HG03521 (cell line): Measurements from ENCODE around the gene XYLT1.

Source experiments
- ATAC-seq: cut with Tn5 transposase; IDR thresholded peaks from one replicate; pipeline ENCODE4 v1.9.1; 2021; ENCODE audit warnings: mild to moderate bottlenecking, moderate library complexity; ENCODE audit not compliant: unreplicated experiment

The XYLT1 gene

DNA sequence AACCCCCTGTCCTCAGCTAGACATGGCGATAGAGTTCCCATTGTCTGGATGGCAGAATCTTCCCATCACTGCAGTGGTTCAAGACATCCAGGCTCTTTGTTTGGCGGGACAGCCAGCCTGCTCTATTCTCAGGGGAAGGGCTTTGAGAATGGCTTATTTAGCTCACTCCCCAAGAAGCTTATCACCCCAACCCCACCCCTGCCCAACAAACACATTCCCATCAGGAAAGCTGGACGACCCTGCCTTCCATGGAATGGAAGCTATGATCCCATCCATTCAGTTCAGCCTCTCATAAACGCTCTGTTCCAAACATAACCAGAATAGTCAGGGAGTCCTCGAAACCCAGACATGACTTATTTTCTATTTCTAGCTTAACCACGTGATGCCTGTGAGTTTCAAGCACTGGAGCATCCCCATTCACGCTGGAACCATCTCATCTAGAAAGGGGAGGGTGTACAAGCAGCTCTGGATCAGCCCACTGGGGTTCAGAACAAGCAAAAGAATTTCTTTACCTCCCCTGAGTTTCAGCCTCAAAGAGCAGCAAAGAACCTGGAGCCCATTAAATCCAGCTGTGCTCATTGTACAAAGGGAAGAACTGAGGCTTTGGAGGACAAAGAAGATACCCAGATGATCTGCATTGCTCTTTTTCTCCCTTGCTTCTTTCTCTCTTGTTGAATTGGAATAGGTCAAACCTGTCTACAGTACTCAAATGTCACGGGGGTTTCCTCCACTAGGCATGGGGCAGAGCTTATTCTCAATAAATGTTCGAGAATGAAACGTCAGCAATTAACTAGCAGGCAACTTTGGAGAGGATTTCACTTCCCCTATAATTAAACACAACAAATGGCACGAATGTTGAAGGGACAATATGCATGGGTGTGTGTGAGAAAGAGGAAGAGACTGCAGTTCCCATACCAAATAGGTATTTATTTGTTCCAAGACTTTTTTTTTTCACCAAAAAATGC is 93.1 kb downstream of the XYLT1 start:
- ATAC-seq: no peak

DNA sequence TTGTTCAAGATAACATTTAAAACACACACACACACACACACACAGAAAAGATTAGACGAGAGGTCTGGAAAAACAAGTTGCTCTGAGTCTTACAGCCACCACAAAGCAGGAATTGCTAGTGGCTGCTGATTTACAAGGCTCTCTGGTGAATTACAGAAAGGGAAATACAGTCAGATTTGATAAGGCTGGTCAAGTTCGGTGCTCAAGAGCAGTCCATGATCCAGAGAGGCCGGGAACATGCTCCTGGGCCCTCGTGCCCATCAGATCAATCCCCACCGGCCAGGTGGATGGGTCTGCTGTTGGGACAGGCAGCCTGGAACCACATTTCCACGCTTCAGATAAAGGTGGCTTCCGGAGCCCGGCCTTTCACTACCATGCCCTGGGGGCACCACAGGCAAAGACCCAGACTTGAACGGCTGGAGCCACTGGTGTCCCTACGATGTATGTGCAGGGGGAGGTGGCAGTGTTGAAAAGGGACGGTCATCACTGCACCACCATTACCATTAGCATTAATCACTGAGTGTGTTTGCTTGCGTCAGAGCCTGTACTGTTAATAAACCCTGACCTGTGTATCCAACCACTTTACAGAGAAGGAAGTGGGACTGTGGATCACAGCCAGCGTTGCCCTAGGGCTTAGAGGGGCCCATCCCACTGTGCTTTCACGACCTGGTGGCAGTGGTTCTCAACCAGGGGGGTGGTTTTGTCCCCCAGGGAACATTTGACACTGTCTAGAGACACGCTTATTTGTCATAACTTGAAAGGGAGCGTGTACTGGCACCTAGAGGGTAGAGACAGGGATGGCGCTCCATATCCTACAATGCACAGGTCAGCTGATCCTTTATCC is 95.1 kb downstream of the XYLT1 start:
- no peak for ATAC-seq

DNA sequence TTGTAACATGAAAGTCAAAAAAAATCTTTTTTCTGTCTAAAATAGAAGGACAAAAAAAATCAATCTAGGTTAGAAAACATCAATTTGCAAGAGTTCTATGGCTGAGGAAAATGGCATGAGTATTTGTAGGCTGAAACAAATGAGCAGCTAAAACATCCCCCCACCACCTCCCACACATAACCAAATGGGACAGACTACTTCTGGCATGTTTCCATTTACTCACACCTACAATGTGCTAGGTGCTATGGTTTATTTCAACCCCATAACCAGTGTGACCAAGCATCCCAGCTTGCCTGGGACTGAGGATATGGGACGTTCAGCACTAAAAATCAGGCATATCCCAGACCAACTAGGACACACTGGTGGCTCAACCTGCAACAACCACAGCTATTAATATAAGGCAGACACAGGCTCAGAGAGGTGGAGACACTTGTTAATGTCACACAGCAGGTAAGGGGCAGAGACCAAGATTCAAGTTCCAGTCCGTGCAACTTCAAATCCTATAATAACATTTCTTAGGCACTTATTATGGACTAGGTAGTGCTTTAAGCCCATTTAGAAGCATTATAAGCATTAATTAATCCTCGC is 96.0 kb downstream of the XYLT1 start:
- no peak for ATAC-seq

DNA sequence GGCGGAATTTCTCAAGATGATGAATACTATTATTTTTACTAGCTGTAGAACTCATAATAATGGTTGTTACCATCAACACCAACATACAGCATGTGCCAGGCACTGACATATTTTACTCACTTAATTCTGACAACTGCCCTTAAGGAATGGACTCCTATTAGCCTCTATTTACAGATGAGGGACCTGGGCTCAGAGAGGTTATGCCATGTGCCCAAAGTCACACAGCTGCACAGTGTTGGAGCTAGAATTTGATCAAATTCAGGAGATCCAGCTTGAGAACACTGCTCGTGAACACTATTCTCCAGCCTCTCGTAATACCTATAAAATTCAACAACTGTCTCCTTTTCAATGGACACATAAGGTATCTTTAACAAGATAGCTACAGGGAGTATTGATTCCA is 97.2 kb downstream of the XYLT1 start:
- no peak for ATAC-seq

DNA sequence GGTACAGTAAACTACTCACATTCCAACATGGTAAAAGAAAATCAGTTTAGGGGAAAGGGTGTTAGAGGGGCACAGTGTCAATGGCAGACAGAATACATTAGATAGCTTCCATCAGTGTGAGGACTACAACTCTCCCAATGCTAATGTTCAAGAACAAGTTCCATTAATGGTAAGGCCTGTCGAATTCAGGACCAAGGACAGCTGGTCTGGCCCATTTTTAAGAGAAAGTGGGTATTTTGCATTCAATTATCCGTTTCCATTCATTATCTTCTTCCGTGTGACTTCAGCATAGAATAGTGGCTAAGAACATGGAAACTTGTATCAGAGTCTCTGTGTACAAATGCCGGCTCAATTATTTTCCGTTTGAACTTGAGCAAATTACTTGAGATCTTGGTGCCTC is 98.4 kb downstream of the XYLT1 start:
- no peak for ATAC-seq

DNA sequence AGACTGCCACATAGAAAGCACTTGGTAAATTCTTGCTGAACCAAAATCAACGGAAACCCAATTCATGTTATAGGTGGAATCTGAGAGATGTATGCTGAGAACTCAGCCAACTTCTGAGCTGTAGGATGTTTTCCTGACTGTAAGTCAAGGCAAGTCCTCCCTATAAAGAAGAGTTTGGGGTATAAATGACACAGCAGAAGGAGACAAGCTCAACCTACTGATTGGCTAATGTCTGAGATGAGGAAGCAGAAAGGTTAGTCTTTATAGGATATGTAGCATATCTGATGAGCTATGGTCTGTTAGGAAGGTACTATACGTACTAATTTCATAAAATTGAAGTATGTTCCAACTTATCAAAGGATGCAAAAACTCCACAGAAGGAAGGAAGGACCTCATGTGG is 99.5 kb downstream of the XYLT1 start:
- ATAC-seq: no peak

DNA sequence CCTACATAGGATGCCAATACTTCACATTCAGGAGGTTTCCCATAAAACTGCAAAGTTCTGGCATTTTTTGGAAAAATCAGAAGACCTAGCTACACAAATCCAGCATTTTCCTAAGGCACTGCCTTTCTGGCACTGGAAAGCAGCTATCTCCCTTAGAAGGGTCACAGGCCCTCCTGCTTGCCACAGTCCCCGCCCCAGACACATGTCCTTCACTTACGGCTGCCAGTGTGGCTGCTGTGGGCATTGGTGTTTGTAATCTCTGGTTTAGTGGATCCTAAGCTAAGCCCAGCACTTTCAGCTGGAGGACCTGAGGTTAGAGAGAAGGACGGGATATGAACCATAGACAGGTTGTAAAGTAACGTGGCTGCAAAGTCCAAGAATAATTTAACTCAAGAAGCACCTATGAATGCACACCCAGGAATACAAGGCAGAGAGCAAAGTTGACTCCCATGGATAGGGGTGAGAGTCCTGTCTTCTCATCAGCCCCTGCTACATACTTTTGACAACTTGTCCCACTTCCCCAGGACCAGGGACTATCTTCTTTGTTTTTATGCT is 100.0 kb downstream of the XYLT1 start:
- no peak for ATAC-seq

DNA sequence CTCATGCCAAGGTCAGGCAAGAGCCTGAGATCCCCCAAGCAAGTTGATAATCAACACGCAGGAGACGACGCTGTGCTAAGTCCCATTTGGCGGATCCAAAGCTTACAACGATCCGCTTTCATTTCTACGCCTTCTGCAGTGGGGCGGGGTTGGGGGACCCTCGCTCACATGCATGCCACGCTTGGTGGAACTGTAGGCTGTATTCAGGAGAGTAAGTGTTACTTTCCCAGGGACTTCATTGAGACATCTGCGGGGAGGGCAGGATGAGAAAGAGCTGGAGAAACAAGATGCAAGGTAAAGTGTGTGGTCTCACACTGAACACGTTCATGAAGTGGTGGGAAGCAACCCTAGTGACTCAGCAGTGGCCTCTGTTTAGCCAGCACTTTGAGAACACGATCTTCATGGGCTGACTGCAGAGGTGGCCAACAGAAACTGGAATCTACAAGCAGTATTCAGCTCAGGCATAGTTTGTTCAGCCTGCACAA is 100.5 kb downstream of the XYLT1 start:
- no peak for ATAC-seq

DNA sequence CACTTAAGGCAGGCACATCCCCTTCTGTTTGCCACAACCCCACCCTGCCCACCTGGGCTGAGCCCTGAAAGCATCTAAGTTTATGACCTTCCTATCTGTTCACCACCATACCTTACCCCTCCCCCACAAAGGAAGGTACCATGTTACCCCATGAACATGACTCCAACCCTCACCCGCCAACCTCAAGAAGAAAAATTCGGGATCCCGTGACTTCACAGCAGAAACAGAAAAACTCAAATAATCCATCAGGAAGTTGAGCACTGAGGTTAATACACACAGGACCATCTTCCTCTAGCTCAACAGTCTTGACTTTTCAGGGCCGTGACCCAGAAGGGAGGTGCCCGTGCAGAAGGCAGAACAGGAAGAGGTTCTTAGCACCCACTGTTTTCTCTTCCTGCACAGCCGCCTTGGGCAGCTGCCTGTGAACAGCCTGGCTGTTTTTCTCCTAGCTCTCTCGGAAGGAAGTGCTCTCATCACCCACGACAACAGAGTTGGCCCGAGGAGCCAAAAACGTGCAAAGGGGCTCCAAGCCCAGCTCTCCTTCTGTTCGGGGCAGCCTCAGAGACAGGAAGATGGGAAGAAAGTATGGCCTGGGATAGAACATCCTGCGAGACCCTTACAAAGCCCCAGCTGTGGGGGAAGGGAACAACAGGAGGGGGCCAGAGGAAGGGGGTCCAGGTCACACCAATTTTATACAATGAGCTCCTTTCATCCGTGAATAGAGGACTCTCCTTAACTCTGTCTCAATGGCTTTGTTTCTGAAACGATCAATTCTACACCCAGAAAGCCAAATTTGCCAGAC is 101.1 kb downstream of the XYLT1 start:
- ATAC-seq: peak; percentile 55

DNA sequence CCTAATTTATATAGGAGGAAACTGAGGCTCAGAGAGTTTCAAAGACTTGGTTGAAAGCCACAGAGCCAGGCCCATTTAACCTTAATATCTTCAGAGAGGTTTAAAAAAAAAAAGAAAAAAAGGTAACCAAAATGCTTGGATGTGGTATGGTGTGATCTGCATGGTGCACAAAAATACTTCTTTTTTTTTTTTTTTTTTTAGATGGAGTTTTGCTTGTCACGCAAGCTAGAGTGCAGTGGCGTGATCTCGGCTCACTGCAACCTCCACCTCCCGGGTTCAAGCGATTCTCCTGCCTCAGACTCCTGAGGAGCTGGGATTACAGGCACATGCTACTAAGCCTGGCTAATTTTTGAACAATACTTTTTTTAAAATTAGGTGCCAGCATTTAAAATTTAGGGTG is 101.8 kb downstream of the XYLT1 start:
- ATAC-seq: no peak

DNA sequence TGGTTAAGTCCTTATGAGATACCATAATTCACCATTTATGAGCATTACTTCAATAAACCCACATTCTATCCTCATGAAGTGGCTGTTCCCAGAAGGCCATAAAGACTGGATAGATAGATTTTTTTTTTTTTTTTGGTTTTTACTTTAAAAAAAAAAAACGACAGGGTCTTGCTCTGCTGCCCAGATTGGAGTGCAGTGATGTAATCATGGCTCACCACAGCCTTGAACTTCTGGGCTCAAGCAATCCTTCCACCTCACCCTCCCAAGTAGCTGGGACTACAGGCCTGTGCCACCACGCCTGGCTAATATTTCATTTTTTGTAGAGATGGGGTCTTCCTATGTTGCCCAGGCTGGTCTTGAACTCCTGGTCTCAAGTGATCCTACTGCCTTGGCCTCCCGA is 102.3 kb downstream of the XYLT1 start:
- no peak for ATAC-seq

DNA sequence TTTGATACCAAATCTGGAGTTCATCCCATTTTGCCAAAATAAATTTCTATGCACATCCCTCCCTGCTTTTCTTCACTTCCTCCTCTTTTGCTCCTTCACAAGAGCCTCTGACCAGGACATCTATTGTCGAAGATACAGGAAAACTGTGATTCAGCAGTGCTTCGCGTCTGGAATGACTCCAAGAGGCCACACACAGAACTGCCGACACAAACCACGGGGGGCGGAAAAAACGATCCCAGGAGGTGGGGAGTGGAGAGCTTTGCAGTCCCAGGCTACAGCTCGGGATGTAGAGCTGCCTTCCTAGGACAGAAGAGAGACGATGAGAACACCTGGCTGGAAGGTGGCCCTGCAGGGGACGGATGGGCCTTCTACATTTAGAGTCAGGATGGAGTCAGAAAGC is 102.8 kb downstream of the XYLT1 start:
- no peak for ATAC-seq

DNA sequence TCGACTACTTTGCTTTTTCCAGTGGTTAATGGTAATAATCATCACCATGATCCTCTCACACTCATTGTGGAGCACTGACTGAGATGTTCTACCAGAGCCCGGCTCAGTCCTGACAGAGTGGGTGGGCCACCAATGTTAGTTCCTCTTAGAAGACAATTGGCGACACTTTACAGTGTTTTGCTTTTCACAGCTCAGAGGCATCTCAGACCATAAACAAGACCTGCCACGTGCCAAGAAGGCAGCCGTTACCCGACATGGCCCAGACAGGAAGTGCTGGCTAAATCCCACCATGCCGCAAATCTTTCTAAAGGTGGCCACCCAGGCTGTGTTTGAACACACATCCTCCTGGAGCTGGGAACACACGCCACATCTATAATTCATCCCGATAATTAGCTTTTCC is 103.7 kb downstream of the XYLT1 start:
- no peak for ATAC-seq

DNA sequence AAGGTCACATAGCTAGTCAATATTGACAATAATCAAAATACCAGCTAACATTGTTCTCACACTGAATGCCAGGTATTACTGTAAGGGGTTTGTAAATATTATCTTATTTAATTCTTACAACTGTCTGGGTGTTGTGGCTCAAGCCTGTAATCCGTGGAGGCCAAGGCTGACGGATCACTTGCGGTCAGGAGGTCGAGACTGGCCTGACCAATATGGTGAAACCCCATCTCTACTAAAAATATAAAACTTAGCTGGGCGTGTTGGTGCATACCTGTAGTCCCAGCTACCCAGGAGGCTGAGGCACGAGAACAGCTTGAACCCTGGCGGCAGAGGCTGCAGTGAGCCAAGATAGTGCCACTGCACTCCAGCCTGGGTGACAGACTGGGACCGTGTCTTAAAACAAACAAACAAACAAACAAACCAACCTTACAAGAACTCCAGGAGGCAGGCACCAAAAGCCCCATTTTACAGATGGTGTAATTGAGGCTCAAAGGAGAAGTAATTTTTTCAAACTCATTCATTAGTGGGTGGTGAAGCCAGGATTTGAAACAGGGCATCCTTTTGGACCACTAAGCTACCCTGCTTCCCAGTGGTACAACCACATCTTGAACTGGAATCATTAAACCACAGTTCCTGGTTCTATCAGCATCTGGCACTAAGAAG is 104.3 kb downstream of the XYLT1 start:
- ATAC-seq: no peak

DNA sequence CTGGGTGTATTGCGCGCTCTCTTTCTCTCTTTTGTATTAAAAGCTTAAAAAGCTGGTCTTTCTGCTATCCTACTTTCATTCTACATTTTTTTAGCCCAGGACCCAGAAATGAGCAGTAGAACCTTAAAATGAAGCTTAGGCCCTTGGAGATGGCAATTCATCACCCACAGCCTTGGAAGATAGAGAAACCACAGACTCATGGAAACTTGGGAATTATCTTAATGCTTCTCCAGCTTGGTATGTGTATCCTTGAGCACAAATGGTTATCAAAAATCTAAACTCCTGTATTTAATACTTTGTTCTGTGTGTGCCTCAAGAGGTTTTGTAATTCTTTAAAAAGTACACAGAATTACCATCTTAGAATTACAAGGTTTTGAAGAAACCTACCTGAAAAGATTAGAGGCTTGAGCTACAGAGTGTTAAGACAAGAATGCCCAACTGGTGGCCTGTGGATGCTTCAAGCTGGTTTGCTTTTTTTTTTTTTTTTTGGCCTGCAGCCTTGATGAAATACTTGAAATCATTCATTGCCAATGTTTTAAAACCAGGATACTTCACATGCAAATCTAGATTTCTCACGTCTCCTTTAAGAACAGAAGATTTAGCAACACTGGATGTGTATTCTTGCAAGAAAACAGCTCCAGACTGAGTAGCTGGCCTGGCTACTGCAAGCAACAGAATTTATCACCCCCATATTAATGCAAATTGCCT is 105.0 kb downstream of the XYLT1 start:
- ATAC-seq: no peak

DNA sequence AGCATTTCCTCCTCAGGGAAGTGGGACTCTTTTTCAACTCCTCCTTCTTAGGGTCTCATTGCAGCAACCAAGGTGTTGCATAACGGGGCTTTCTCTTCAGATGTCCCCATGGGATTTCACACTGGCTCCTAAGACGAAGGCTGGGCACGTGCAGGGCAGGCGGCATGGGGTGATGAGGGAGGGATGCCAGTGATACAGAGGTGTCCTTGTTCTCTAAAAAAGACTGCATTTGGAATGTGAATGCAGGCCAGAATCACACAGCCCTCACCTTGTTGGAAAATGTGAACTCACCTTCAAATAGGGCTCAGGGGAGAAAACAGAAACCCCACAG is 105.6 kb downstream of the XYLT1 start:
- no peak for ATAC-seq

DNA sequence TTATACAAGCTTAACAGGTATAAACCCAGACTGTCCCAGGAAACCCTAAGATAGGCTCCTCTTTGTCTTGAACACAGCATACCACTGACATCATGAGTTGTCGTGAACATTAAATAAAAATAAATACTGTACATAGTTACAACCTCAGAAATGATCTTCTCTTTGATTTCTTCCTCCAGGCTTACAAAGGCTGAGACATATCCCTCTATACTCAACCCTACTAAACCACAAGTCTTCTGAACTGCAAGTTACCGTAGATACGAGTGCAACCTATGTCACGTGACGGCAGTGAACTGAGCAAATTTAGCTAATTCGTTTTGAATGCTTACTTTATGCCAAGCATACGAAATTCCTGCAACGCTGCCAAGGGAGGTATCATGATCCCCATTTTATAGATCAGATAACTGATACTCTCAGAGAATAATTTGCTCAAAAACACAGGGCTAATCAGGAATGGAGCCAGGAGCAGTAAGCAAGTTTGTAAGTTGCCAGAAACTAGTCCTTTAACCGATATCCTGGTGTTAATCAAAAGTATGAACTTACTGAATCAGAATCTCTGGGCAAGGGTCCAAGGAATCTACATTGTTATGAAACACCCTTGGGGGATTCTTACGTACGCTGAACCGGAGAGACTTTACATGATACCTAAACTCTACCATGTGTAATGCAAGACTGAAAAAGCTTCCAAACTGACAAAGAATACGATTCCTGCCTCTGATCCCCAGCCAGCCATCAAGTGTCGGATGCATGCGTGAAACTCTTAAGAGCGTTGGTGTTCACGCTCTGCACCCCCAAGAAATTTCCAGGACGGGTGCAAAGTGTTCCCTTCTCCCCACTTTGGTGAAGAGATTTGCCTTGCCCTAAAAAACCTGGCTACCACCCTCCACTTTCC is 106.2 kb downstream of the XYLT1 start:
- ATAC-seq: no peak

DNA sequence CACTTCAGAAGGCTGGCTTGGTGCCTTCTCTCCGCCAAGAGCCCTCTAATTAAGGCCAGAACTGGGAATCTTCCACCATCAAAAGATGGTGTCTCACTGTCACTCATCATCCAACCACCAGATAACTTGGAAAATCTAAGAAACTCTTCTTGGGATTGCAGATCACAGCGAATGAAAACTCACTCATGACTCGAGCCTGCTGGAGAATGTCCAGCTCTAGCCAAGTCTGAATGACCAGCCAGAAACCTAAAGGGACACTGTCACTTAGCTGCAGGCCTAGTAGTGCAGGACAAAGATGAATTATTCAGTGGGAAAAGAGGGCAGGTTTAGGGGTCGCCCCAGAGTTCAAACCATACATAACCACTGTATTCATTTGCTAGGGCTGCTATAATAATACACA is 107.8 kb downstream of the XYLT1 start:
- no peak for ATAC-seq
